ENCODE measurements around the gene CALY. TPM values are rescaled to one million over a fixed set of nuclear protein-coding genes. Genes with fewer than 3 reads are reported as not detected.

CALY gene
- total RNA-seq, 2 donors from 2014 or later: 9.4 TPM; not detected in 1

GRCh38 chr10:133281628-133282372 lies 54.9 kb downstream of the CALY start:
- Histone ChIP-seq H3K27ac (no peak overlapping the region), H3K4me3 (no peak overlapping the region), H3K4me1 (replicated peaks) (peaks cover 6% of the 10 kb centered on the region), H3K27me3 (replicated peaks; ENCODE audit: insufficient read depth) (no peaks in the 10 kb centered on the region), H3K9me3 (no peaks in the 10 kb centered on the region), H3K36me3 (peaks cover 9 to 41% of the 10 kb centered on the region in 2 donors)
- WGBS: 91% methylated on average over 38 of the region's 38 CpGs
- intact Hi-C loops (cut with DNase I): no loop called here
- DNase-seq (ENCODE audit: low spot score): no peak
- no peak for TF ChIP-seq CTCF (IDR thresholded peaks at IDR 0.05)
- no peak for TF ChIP-seq POLR2A (IDR thresholded peaks at IDR 0.05)
- TF ChIP-seq POLR2AphosphoS5 (IDR thresholded peaks at IDR 0.05): no peak

- DNase-seq (ENCODE audit: low spot score): no peak
- Histone ChIP-seq H3K36me3 (peaks cover 9 to 37% of the 10 kb centered on the region in 2 donors), H3K27ac (no peak overlapping the region), H3K4me1 (replicated peaks) (peaks cover 6% of the 10 kb centered on the region), H3K27me3 (replicated peaks; ENCODE audit: insufficient read depth) (no peaks in the 10 kb centered on the region), H3K4me3 (no peak overlapping the region), H3K9me3 (no peaks in the 10 kb centered on the region)
- TF ChIP-seq POLR2A (IDR thresholded peaks at IDR 0.05) (no peak), POLR2AphosphoS5 (IDR thresholded peaks at IDR 0.05) (no peak), CTCF (IDR thresholded peaks at IDR 0.05) (no peak)
- WGBS: 90% methylated on average over 15 of the region's 15 CpGs
- intact Hi-C loops (cut with DNase I): no loop called here
These were observed 55.6 kb downstream of the CALY start for GRCh38 chr10:133281084-133281483.

- H3K27ac ChIP-seq: no peak overlapping the region
- H3K9me3 ChIP-seq: no peaks in the 10 kb centered on the region
- DNase-seq (ENCODE audit: low spot score): no peak
- no peak for TF ChIP-seq POLR2AphosphoS5 (IDR thresholded peaks at IDR 0.05)
- no peak for TF ChIP-seq POLR2A (IDR thresholded peaks at IDR 0.05)
- no peak for TF ChIP-seq CTCF (IDR thresholded peaks at IDR 0.05)
- no peaks in the 10 kb centered on the region for H3K27me3 ChIP-seq (replicated peaks; ENCODE audit: insufficient read depth)
- peaks cover 9 to 36% of the 10 kb centered on the region in 2 donors for H3K36me3 ChIP-seq
- H3K4me1 ChIP-seq (replicated peaks): peaks cover 6% of the 10 kb centered on the region
- intact Hi-C loops (cut with DNase I): no loop called here
- H3K4me3 ChIP-seq: no peak overlapping the region
- WGBS: 86% methylated on average over 10 of the region's 10 CpGs
These were observed 56.2 kb downstream of the CALY start for GRCh38 chr10:133280391-133281059.

GRCh38 chr10:133279326-133280226 lies 57.1 kb downstream of the CALY start:
- peaks cover 5 to 28% of the 10 kb centered on the region in 2 donors for H3K36me3 ChIP-seq
- TF ChIP-seq CTCF (IDR thresholded peaks at IDR 0.05): no peak
- no peak for TF ChIP-seq POLR2A (IDR thresholded peaks at IDR 0.05)
- no peak for TF ChIP-seq POLR2AphosphoS5 (IDR thresholded peaks at IDR 0.05)
- DNase-seq (ENCODE audit: low spot score): no peak
- WGBS: 80% methylated on average over 24 of the region's 24 CpGs
- no peak overlapping the region for H3K4me3 ChIP-seq
- intact Hi-C loops (cut with DNase I): no loop called here
- peak overlapping the region; percentile 41 to 73 for H3K27ac ChIP-seq
- H3K4me1 ChIP-seq (replicated peaks): peaks cover 6% of the 10 kb centered on the region
- H3K9me3 ChIP-seq: no peaks in the 10 kb centered on the region
- H3K27me3 ChIP-seq (replicated peaks; ENCODE audit: insufficient read depth): no peaks in the 10 kb centered on the region
